ENCODE measurements around the gene SPATA17.

The SPATA17 gene

DNA sequence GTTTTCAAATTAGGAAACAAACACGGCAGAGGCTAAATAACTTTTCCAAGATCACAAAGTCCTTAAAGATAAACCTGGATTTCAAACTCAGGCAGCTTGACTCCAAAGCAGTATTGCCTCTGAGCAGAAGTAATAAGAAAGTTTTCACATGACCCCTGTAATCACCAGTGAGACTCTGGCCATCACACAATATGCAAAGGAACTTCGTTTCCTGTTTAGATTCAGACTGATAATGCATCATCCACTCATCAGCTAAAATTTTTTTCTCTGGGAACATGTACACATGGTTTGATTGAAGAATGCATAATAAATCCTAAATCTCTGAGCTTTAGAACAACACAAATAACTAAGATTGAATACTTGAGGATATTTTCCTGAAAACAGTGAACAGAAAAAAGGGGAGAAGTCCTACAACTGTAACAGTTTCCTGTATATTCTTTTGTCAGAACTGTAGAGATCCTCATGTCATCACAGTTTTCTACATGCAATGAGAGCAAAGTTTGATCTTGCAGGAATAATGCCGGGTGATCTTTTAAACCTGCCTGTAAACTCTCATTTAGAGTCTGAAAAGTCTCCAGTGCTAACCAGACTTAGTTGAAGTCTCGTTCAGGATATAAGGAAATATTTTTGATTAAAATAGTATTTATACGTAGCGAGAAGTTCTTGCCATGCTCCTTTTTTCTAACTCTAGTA, 225.3 kb downstream of the SPATA17 start:
- no peak overlapping the region for H3K27ac ChIP-seq
- CTCF ChIA-PET, result no interaction called here
- TF ChIP-seq, protein P1, sequence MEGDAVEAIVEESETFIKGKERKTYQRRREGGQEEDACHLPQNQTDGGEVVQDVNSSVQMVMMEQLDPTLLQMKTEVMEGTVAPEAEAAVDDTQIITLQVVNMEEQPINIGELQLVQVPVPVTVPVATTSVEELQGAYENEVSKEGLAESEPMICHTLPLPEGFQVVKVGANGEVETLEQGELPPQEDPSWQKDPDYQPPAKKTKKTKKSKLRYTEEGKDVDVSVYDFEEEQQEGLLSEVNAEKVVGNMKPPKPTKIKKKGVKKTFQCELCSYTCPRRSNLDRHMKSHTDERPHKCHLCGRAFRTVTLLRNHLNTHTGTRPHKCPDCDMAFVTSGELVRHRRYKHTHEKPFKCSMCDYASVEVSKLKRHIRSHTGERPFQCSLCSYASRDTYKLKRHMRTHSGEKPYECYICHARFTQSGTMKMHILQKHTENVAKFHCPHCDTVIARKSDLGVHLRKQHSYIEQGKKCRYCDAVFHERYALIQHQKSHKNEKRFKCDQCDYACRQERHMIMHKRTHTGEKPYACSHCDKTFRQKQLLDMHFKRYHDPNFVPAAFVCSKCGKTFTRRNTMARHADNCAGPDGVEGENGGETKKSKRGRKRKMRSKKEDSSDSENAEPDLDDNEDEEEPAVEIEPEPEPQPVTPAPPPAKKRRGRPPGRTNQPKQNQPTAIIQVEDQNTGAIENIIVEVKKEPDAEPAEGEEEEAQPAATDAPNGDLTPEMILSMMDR (conservative IDR thresholded peaks at IDR 0.05; ENCODE audit: low read depth), result no peak
- POLR2A ChIA-PET (ENCODE audit: low non-redundant PET), result no interaction called here
- no peak for DNase-seq (ENCODE audit: low spot score)

DNA sequence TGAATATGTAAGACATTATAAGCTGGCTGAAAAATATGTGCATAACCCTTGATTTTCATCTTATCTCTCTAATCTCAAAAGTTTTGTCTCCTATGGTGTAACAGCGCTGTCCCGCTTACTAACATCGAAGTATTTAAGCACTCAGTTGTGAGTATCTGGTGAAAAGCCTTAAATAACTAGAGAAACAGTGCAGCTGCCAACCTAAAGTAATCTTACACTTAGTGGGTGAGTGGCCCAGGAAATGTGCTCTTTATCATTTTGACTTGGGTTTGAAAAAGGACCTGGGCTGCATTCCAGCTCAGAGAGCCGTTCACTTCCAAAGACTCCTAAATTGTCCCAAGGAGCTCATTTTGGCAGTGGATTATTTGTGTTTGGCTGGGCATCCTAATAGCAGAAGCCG, 225.9 kb downstream of the SPATA17 start:
- CTCF ChIA-PET, result no interaction called here
- TF ChIP-seq, protein P1 (conservative IDR thresholded peaks at IDR 0.05; ENCODE audit: low read depth), result no peak
- no peak overlapping the region for H3K27ac ChIP-seq
- no peak for DNase-seq (ENCODE audit: low spot score)
- POLR2A ChIA-PET (ENCODE audit: low non-redundant PET), result no interaction called here

DNA sequence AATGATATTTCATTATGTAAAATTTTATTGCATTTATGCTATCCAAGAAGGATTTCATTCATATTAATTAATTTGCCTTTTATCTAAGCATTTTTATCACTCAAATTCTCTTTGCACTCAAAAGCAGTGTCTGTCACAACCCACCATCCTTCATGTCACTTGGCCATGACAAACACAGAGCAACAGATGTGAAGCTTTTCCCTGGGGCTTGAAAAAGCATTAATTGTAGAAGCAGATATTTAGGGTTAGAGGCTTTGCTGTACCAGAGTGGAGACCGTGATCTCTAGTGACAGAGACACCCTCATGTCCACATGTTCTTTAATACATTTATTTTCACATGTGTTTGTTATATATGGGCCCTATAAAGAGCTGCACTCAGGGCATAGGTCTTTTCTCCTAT, 230.5 kb downstream of the SPATA17 start:
- ChIA-PET CTCF (interaction anchor here (0.7 kb wide), 1 partner anchor 67 kb away, joined by 6 read pairs; no protein-coding TSS in a partner anchor), POLR2A (ENCODE audit: low non-redundant PET) (no interaction called here)
- DNase-seq (ENCODE audit: low spot score), result no peak
- no peak overlapping the region for H3K27ac ChIP-seq
- TF ChIP-seq, protein P1 (conservative IDR thresholded peaks at IDR 0.05; ENCODE audit: low read depth), result no peak

DNA sequence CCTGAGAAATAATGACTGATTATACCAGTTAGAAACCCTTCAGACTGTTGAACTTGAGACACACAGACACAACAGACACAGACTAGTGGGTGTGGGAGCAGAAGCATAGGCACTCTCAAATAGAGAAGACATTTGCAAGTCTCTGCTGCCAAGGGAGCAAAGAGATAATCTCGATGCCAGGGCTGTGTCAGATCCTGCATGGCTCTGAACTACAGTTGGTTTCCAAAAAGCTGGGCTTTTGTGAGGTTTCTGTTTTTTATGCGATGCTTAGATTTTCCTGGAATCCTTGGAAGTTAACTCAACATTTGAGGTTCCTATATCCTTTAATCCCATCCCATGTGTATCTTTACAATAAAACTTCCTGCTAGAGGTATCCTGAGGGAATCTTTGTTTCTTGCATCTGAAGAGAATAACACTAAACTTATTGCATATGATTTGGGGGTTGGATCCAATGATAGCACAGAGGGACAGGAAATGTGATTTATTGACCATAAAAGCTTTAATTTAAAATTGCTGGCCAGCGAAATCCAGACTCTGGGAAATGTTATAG, 236.4 kb downstream of the SPATA17 start:
- ChIA-PET CTCF (interaction anchor here (0.6 kb wide), 1 partner anchor 272 kb away, joined by 8 read pairs; no protein-coding TSS in a partner anchor), POLR2A (ENCODE audit: low non-redundant PET) (no interaction called here)
- no peak overlapping the region for H3K27ac ChIP-seq
- TF ChIP-seq, protein P1 (conservative IDR thresholded peaks at IDR 0.05; ENCODE audit: low read depth), result no peak
- DNase-seq (ENCODE audit: low spot score), result no peak

DNA sequence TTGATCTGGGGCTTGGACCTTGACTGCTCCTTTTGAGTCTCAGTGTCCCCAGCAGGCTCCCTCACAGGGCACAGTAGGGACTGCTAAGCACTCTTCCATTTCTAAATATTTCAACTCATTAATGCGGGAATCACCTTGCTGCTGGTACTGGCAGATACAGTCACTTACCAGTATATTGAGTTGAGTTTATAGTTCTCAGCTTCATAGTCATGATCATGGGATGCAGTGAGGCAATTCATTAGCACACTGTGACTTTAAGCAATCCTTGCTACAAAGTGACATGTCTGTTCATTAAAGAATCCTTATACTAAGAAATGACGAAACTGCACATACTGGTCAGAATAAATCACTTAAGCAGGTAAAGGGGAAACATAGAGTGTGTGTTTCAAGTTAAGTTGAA, 240.8 kb downstream of the SPATA17 start:
- ChIA-PET POLR2A (ENCODE audit: low non-redundant PET) (no interaction called here), CTCF (interaction anchor here (0.6 to 0.8 kb wide), 2 partner anchors 15 to 189 kb away, joined by 3 to 4 read pairs; no protein-coding TSS in a partner anchor)
- no peak overlapping the region for H3K27ac ChIP-seq
- TF ChIP-seq, protein P1 (conservative IDR thresholded peaks at IDR 0.05; ENCODE audit: low read depth), result no peak
- no peak for DNase-seq (ENCODE audit: low spot score)

DNA sequence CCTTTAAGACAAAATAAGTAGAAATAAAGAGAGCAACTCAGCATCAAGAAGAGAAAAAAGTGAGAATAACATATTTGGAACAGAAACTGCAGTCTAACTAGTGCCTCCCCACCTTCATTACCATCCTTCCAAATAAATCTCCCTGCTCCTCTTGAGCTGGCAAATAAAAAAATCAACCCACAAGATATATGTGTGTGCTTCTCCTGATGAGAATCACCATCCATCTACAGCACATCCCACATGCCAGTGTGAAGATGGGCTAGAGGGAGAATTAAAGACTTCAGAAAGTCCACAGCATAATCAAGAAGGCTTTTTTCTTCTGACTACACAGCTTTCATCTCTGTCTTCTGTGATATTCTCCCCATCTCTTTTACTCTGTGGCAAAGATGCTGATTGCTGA, 244.1 kb downstream of the SPATA17 start:
- TF ChIP-seq, protein P1 (conservative IDR thresholded peaks at IDR 0.05; ENCODE audit: low read depth), result no peak
- ChIA-PET CTCF (no interaction called here), POLR2A (ENCODE audit: low non-redundant PET) (no interaction called here)
- DNase-seq (ENCODE audit: low spot score), result no peak
- no peak overlapping the region for H3K27ac ChIP-seq
